ENCODE measurements around the gene TTI1.
"Not testable (repeated sequence)": the region's sequence is repeated elsewhere in the genome, so short reads cannot be mapped to it uniquely, and the experiment has no call there.

Gene TTI1

GRCh38 chr20:38009416-38009815 lies 23.8 kb downstream of the TTI1 start:
- not testable (repeated sequence) for DNase-seq (ENCODE audit: low read depth in 2 of 2)

GRCh38 chr20:38008233-38008944 lies 24.9 kb downstream of the TTI1 start:
- DNase-seq (ENCODE audit: low read depth in 2 of 2) = no peak

- no peak for DNase-seq (ENCODE audit: low read depth in 2 of 2)
Measured at GRCh38 chr20:38007526-38007925, 25.7 kb downstream of the TTI1 start.

GRCh38 chr20:38005903-38006302 lies 27.4 kb downstream of the TTI1 start:
- no peak for DNase-seq (ENCODE audit: low read depth in 2 of 2)

- DNase-seq (ENCODE audit: low read depth in 2 of 2) = no peak
Measured at GRCh38 chr20:38004416-38004815, 28.8 kb downstream of the TTI1 start.

GRCh38 chr20:38002422-38002821 lies 30.8 kb downstream of the TTI1 start:
- no peak for DNase-seq (ENCODE audit: low read depth in 2 of 2)

GRCh38 chr20:38001981-38002380 lies 31.3 kb downstream of the TTI1 start:
- no peak for DNase-seq (ENCODE audit: low read depth in 2 of 2)

- DNase-seq (ENCODE audit: low read depth in 2 of 2) = no peak
Measured at GRCh38 chr20:38001173-38001875, 31.9 kb downstream of the TTI1 start.

GRCh38 chr20:38000293-38000692 lies 33.0 kb downstream of the TTI1 start:
- no peak for DNase-seq (ENCODE audit: low read depth in 2 of 2)

GRCh38 chr20:37999526-38000263 lies 33.6 kb downstream of the TTI1 start:
- no peak for DNase-seq (ENCODE audit: low read depth in 2 of 2)

- DNase-seq (ENCODE audit: low read depth in 2 of 2) = no peak
Measured at GRCh38 chr20:37997516-37997915, 35.7 kb downstream of the TTI1 start.

GRCh38 chr20:37995856-37996605 lies 37.2 kb downstream of the TTI1 start:
- DNase-seq (ENCODE audit: low read depth in 2 of 2) = no peak

GRCh38 chr20:37994512-37994911 lies 38.7 kb downstream of the TTI1 start:
- DNase-seq (ENCODE audit: low read depth in 2 of 2) = no peak

GRCh38 chr20:37992802-37993409 lies 40.4 kb downstream of the TTI1 start:
- DNase-seq (ENCODE audit: low read depth in 2 of 2) = no peak

GRCh38 chr20:37991908-37992307 lies 41.3 kb downstream of the TTI1 start:
- no peak for DNase-seq (ENCODE audit: low read depth in 2 of 2)

- no peak for DNase-seq (ENCODE audit: low read depth in 2 of 2)
Measured at GRCh38 chr20:37991157-37991866, 41.9 kb downstream of the TTI1 start.

- peak in 1 of 2 experiments; percentile 14 for DNase-seq (ENCODE audit: low read depth in 2 of 2)
Measured at GRCh38 chr20:37990571-37991151, 42.6 kb downstream of the TTI1 start.

GRCh38 chr20:37989601-37990295 lies 43.5 kb downstream of the TTI1 start:
- DNase-seq (ENCODE audit: low read depth in 2 of 2) = no peak

- no peak for DNase-seq (ENCODE audit: low read depth in 2 of 2)
Measured at GRCh38 chr20:37988306-37988954, 44.8 kb downstream of the TTI1 start.
